Activated CD4-positive, alpha-beta T cell treated with anti-CD3 and anti-CD28 coated beads, Interleukin-2, amount 50 U/mL, for 16 hours (primary cell): Measurements from ENCODE around the gene MAD2L1BP.

ENCODE experiments used
- DNase-seq: peaks from one replicate; pipeline ENCODE4 v3.0.0-alpha.2; 2020

The MAD2L1BP gene

GRCh38 chr6:43667245-43668150 is 31.9 kb downstream of the MAD2L1BP start:
- DNase-seq = peak; percentile 83

DNA sequence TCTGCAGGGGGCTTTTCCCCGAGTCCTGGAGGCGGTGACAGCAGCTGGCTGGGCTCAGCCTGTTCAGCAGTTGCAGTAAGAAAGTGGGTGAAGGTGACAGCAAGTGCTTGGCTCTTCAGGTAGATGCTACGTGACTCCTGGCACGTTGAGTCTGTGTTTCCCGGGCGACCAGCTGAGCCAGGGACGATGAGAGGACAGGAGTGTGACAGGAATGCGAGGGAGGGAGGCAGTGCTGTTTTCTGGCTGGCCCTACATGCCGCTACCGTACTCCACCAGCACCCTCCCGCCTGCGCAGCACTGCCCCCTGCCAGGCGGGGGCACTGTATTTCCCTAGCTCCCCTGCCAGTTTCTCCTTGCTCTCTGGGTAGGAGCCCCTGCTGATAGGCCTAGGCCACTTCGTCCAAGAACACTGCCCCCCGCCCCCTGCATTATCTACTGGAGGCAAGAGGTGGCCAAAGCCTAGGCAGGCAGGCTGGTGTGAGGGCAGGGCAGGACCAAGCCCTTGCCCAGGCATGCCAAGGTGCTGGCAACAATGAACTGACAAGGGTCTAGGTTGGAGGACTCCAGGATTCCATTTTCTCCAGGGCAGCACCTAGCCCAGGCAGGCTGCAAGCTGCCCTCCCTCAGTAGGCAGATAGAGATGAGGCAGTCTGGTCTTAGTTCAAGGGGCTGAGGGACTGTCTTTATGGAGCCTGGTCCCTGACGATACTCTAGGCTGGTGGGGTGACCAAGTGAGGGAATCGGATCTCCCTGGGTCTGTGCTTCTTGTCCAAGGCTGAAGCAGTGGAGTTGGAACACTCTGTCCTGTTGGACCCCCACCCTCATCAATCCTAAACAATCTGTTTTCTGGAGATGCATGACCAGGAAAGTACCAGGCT is 32.8 kb downstream of the MAD2L1BP start:
- DNase-seq = peak; percentile 53

DNA sequence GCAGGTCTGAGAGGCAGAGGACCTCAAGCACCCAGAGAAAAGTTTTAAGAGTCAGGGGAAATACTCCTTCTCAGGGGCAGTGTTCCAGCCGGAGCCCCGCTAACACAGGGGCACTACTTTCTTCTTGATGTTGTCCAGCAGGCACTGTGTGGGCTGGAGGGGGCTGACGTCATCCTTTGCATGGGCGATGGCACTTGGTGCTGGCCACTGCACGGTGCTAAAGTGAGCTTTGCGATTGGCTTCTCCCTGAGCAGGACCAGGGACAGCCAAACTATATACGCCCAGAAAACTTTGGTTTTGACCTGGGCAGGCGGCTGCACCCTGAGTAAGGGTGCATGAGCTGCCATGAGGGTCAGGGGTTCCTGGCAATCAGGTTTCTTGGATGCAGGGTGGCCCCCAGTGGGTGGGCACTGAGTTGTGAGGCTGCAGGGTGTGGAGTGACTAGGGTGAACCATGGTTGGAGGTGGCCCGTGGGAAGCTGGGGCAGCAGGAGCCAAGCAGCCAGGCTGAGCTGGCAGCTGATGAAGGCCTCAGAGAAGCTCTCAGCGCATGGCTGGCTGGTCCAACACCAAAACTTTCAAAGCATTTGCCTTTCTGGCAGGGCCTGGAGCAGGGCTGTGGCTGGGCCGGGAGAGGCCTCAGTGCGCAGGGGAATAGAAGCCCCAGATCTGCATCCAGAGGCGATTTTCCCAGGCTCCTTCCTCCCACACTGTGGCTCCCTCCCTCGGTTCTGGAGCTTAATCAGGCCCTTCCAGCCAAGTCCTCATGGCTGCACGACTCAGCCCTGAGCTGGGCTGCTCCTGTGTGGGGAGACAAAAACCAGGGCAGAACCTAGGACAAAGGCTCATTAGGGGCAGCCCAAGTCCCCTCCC is 33.6 kb downstream of the MAD2L1BP start:
- no peak for DNase-seq

- peak; percentile 53 for DNase-seq
Measured at GRCh38 chr6:43669922-43670622, 34.4 kb downstream of the MAD2L1BP start.

DNA sequence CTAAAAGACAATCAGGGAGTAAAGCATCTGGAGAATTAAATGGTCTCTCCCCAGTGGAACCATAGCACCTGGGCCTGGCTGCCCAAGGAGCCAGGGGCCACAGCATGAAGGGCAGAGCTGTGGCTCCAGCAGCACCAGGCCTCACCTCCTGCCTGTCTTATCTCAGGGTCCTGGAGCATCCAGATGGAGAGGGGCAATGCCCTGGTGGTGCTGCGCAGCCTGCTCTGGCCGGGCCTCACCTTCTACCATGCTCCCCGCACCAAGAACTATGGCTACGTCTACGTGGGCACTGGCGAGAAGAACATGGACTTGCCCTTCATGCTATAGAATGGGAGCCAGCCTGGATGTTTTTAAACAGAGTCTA is 35.0 kb downstream of the MAD2L1BP start:
- DNase-seq = no peak

DNA sequence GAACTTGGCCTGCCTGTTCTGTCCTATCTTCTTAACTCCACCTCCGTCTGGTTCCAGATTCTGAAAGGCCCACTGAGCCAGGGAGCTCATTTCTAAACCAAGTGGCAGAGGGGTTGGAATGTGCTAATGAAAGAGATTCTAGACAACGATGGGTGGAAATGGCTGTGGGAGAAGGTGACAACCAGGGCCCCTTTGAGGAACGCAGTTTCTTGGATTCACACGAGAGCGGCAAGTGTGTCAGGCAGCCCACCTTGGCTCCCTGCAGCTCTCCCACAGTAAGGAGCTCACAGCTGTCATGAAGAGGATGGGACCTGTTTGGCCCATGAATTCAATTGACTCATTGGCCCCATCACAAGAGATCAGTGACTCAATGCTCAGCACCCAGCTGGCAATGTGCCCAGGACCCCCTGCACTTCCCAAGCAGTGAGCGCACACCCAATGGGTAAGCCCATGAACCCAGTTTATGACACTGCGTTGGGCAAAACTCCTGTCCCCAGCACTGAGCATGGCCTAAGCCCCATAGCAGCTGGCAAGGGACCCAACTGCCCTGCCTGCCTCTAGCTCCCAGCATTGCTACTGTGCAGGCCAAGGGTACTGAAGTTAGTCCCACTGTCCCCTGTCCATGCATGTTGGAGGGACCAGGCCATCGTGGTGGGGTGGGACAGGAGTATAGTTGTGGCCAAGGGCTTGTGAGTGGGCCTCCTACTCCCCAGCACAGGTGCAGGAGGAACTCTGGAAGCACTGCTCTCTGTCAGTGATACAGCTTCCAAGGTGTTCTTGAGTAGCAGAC is 35.6 kb downstream of the MAD2L1BP start:
- no peak for DNase-seq

DNA sequence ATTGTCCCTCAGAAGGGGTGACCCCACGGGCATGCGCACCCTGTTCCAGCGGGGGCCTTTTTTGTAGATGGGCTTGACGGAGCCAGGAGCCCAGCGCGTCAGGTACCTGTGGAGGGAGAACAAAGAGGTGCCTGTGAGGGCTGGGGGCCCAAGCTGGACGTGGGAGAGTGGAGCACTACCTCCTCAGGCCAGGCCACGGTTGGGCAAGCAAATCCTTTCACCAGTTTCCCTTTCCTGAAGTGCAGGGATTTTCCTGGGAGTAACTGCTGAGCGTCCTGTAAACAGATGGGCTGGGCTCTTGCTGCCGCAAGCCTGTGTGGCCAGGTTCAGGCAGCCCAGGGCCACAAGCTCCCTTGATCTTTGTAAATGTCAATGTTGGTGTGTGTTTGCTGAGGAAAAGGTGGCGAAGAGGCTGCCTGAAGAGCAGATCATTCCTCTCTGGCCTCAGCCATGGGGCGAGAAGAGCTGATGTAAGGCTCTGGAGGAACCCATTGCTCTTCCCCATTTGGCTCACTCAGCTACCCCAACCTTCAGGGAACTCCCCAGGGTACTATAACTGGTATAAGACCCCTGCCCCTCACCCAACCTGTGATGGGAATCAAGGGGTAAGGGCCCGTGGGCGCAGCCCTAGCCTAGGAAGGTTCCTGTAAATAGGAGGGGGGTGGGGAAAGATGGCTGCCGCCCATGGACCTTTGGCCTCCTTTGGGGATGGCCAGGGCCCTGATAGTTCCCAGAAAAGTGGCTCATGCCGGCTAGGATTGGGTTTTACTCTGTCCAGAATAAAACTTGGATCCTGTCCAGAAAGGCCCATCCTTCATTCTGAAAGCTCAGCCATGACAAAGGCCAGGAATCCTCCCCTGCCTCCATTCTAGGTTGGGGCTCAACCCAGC is 36.4 kb downstream of the MAD2L1BP start:
- DNase-seq = no peak

GRCh38 chr6:43673444-43674084 is 37.9 kb downstream of the MAD2L1BP start:
- no peak for DNase-seq

GRCh38 chr6:43674291-43674690 is 38.7 kb downstream of the MAD2L1BP start:
- DNase-seq = no peak

DNA sequence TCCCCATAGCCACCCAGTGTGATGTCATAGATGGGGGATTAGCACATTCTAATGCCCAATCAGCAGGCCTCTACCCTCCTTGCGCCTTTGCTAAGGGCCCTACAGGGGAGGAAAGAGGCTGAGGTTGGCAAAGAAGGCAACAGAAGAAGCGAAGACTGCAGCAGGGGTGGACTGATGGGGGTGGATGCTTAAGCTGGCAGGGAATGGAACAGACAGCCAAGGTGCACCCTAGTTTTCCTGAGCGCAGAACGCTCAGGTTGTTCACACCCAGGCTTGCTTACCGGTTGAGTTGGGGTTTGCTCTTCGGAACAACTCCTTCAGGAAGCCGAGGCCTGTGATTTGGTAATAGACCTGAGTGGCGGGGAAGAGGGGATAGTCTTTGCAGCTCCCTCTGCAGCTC is 39.3 kb downstream of the MAD2L1BP start:
- DNase-seq = no peak

DNA sequence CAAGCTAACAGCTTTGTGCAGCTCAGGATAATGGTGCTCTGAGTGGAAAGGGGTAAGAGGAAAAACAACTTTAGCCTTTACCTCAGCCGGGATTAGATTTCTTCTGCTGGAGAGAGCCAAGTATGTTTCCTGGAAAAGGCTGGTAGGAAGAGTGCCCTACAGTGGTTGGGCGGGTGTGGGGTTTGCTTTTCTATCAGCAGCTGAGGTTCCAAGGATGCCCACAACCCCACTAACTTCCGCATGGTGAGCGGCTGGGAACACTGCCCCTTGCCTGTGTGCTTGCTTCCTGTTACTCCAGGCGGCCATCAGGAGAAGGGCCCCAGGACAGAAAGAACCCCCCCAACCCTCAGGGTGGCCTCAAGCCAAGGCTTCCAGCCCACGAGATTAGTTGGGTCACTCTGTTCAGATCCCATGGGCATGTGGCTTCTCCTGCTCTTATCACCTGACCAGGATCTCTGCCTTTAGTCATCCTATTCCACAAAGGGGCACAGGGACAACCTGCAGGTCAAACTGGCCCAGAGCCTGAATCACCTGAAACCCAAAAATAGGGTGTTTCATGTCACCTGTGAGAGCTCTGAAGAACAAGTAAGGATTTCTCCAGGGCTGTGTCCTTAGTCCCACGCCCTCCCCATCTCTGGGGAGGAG is 41.4 kb downstream of the MAD2L1BP start:
- DNase-seq = no peak

GRCh38 chr6:43677759-43678158 is 42.1 kb downstream of the MAD2L1BP start:
- DNase-seq = no peak

DNA sequence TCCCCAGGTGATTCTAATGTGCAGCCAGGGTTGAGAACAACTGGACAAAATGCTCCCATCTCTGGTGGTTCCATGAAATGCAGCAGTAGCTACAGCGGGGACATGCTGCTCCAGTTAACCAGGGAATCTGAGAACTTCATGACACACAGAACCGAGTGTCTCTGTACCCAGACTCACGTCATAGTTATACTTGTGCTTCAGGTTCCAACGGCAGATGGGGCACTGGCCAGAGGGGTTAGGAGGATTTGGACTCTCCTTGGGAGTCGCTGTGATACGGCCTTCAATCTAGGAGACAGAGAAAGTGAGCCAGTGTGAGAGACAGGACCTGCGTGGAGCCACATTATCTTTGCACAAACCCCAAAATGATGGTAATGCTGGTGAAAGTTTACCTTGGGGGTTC is 42.7 kb downstream of the MAD2L1BP start:
- DNase-seq = no peak

DNA sequence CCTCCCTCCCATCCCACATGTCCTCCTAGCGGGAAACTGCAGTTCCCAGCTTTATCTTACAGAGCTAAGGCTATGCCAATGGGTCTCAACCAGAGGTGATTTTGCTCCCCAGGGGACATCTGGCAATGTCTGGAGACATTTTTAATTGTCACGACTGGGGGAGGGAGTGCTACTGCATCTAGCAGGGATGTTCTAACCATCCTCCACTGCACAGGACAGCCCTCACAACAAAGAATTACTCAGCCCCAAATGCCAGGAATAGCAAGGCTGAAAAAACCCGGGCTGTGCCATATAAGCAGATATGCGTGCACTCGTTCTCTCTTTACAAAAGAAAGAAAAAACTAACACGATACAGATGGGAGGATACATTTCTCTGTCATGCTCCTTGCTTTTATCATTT is 43.4 kb downstream of the MAD2L1BP start:
- DNase-seq = no peak

DNA sequence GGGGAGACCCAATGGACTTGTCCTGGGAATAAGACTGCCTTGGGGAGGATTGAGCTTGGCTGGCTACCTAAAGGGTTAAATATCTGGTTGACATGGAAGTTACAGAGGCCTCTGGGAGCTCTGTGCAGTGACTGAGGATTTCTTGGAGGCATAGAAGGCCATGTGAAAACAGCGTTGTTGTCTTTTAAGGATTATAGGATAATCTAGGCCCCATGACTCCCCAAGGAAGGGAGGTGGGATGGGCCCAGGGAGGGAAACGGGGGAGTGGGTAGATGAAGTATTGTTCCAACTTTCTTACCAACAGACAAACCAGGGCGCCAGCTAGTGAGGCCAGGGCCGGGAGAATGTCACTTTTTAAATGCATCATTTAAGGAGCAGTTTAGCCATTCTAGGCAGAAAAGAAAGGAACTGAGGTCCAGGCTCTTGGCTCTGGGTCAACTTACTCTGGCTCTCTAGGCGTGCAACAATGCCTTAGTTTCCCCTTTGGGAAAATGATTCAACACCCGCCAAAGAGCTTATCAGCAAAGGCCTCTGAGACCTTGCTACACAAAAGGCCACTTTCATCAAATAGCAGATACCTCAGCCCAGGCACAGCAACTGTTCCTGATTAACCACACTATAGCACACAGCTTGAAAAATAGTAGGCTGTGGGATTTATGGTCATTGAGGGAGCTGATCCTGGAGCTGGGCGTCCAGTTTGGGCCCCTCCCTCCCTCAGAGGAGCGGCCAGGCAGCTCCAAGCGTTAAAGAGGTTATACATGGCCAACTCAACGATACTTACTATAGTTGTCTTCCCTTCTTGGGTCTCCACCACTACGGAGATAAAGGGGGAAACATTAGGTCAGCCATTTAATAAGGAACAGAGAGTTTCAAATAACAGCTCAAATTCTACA is 44.9 kb downstream of the MAD2L1BP start:
- DNase-seq = no peak

GRCh38 chr6:43681303-43681702 is 45.7 kb downstream of the MAD2L1BP start:
- no peak for DNase-seq

DNA sequence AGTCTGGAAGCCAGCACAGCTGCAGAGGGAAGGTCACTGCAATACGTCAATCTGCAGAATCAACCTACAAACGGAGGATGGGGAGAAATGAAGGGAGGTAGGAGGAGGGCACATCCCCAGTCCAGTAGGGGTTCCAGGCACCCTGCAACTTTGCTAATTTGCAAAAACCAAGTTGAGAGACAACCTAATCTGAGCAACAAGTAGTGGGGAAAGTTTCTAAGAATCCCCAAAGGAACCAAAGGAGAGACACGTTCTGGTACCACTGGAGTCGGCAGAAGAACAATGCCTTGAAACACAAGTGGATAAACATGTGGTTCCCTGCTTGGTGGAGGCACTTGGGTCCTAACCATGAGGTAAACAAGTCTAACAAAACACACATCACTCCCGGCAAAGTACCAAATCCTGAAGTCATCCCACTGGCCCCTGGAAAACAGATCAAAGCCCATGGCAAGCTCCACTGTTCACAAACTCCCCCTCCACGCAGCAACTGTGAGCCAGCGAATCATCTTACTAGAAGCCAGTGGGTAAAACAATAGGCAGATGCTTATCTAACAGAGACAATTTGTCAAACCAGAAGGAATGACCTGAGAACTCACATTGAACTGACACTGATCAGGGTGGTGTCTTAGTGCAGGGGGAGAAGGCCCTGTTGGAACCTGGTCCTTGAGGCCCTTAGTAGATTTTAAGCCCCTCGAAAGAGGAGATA is 47.2 kb downstream of the MAD2L1BP start:
- no peak for DNase-seq
